Hepatocyte (in vitro differentiated cells): ENCODE measurements around the gene CAMKMT.

Experiments
- EZH2 ChIP-seq: fragments of 200-600 bp; sonication (generic); IDR thresholded peaks from 2 replicates; pipeline ENCODE4 v1.6.1; 2016; ENCODE audit warnings: antibody characterized with exemption, mild to moderate bottlenecking, borderline replicate concordance
- EZH2phosphoT487 ChIP-seq: fragments of 200-600 bp; sonication (generic); IDR thresholded peaks from one replicate; pipeline ENCODE4 v1.6.1; 2018; ENCODE audit warnings: antibody characterized with exemption, mild to moderate bottlenecking, low read depth, moderate library complexity; ENCODE audit not compliant: unreplicated experiment, severe bottlenecking
- TF ChIP-seq, protein P1 (sequence below): fragments of 200-600 bp; sonication (generic); IDR thresholded peaks from 2 replicates; pipeline ENCODE4 v1.5.1; 2016; ENCODE audit warnings: antibody characterized with exemption, mild to moderate bottlenecking; ENCODE audit not compliant: poor library complexity

DNA sequence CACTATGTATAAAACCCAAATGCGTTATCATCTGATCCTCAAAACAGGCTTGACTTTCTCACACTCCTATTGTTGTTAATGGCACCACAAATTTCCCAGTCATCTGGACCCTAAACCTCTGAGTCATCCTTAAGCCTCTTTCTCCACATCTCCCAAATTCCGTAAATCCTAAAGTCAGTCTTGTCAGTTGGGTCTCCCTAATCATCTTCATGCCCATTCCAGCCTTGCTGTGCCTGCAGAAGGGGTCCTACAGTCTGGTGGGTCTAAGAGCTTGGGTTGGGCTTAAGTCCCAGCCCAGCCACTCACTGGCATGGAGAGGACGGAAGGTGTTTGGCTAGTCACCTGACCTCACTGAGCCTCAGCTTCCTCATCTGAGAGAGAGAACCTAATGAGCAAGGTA lies 314.6 kb downstream of the CAMKMT start:
- TF ChIP-seq, protein P1, sequence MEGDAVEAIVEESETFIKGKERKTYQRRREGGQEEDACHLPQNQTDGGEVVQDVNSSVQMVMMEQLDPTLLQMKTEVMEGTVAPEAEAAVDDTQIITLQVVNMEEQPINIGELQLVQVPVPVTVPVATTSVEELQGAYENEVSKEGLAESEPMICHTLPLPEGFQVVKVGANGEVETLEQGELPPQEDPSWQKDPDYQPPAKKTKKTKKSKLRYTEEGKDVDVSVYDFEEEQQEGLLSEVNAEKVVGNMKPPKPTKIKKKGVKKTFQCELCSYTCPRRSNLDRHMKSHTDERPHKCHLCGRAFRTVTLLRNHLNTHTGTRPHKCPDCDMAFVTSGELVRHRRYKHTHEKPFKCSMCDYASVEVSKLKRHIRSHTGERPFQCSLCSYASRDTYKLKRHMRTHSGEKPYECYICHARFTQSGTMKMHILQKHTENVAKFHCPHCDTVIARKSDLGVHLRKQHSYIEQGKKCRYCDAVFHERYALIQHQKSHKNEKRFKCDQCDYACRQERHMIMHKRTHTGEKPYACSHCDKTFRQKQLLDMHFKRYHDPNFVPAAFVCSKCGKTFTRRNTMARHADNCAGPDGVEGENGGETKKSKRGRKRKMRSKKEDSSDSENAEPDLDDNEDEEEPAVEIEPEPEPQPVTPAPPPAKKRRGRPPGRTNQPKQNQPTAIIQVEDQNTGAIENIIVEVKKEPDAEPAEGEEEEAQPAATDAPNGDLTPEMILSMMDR, result no peak
- no peak for TF ChIP-seq EZH2
- TF ChIP-seq EZH2phosphoT487, result no peak
